Measurements from ENCODE around the gene C11orf52.

Gene C11orf52

GRCh38 chr11:111963931-111964340 is 45.2 kb downstream of the C11orf52 start:
- no peak for TF ChIP-seq ZFX (IDR thresholded peaks at IDR 0.05)
- no peak for TF ChIP-seq CTCF (conservative IDR thresholded peaks at IDR 0.05)
- H3K27ac ChIP-seq, result no peak overlapping the region

DNA sequence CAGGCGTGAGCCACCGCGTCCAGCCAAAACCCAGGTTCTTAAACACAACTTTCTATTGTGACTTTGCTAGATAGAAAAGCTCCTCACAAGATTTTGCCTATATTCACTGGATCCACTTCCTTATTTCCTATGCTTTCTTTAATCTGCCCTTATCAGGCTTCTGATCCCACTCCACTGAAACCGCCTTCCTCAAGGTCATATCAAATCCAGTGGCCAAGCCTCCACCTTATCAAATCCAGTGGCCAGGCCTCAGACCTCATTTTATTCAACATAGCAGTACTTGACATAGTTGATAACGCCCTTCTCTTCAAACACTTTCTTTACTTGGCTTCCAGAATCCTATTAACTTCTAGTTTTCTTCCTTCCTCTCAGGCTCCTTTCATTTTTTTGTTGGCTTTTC is 48.0 kb downstream of the C11orf52 start:
- TF ChIP-seq ZFX (IDR thresholded peaks at IDR 0.05) (no peak), CTCF (conservative IDR thresholded peaks at IDR 0.05) (no peak)

DNA sequence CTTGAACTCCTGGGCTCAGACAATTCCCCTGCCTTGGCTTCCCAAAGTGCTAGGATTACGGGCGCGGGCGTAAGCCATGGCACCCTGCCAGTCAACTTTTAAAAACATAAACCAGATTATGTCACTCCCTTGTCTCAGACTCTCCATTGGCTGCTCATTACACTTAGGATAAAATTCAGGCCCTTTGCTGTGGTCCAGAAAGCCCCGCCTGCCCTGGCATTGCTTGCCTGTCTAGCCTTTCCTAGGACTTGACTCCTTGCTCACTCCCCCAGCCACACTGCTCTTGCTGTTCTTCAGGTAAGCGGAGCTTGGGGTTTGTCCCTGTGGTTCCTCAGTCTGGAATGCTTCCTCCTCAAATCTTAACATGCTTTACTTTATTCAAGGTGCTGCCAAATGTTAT is 48.9 kb downstream of the C11orf52 start:
- no peak overlapping the region for H3K27ac ChIP-seq
- no peak for TF ChIP-seq ZFX (IDR thresholded peaks at IDR 0.05)
- TF ChIP-seq CTCF (conservative IDR thresholded peaks at IDR 0.05), result no peak

More for the DNA sequence above, 48.0 kb downstream of the C11orf52 start:
- H3K27ac ChIP-seq, result no peak overlapping the region

DNA sequence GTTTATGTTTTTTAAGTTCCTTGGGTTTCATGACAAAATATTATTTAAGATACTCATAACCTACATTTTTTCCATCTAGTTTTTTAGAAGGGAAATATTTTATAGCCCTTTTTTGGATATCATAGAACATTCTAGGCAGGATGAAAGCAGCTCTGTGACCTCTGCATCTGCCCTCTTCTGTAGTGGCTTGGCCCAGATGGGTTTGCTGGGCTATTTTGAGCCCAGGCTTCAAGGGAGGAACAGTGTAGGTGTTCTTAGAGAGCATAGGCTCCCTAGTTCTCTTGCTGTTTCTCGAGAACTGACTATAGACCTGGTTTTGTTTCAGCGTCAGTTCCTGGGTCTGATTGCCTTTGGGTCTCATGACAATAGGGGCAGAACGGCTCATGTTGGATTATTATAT is 50.6 kb downstream of the C11orf52 start:
- TF ChIP-seq CTCF (conservative IDR thresholded peaks at IDR 0.05), result no peak
- no peak for TF ChIP-seq ZFX (IDR thresholded peaks at IDR 0.05)
- H3K27ac ChIP-seq, result no peak overlapping the region

DNA sequence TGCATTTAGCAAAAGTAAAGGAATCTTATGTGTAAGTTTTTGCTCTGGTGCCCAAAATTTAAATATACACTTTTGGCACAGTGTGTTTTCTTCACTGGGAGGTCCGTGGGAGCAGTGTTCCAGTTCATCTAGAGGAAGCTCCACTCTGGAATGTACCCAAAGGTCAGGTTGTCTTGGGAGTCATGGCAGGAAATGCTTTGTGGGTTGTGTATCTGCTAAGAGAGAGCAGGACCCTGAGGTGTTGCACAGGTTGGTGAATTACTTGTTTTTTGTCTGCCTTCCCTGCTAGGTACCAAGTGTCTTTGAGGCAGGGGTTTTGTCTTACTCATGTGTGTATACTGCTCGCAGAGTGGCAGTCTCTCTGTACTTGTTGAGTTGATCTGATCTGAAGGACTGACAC is 55.7 kb downstream of the C11orf52 start:
- no peak for TF ChIP-seq CTCF (conservative IDR thresholded peaks at IDR 0.05)
- no peak for TF ChIP-seq ZFX (IDR thresholded peaks at IDR 0.05)
- 0 out of 2 replicates have a peak overlapping the region, but pooled peaks have one; percentile 7 for H3K27ac ChIP-seq

- TF ChIP-seq ZFX (IDR thresholded peaks at IDR 0.05), result no peak
- peak; percentile 60 for TF ChIP-seq CTCF (conservative IDR thresholded peaks at IDR 0.05)
- 0 out of 2 replicates have a peak overlapping the region, but pooled peaks have one; percentile 7 for H3K27ac ChIP-seq
Measured at GRCh38 chr11:111975076-111975806, 56.5 kb downstream of the C11orf52 start.

DNA sequence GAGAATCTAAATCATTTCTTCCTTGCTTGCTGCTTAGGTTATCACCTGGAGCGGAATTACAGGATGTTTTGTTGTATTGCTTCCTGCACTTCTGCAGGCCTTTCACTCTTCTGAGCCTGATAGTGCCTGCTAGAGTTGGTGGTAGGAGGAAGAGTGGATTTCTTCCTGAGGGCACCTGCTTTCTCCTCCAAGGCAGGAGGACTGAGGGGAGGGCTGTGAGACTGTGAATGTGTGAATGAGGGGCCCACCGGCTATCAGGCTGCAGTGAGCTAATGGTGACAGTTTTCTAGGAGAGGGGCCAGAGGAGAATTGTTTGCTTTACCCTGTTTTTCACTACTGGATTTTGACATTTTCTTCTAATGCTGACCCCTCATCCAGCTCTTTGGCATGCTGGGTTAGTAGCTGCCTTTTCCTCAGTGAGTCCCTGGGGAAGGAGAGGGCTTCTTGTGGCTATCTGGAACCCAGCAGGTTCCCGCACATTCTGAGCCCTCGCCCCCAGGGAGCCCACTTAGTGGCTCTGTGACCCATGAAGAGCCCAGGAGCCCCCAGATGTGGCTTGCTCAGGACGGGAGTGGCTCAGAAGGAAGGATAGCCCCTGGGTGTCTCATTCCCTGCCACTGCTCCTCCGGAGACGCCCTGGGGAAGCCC is 57.5 kb downstream of the C11orf52 start:
- TF ChIP-seq ZFX (IDR thresholded peaks at IDR 0.05) (no peak), CTCF (conservative IDR thresholded peaks at IDR 0.05) (no peak)
- H3K27ac ChIP-seq, result no peak overlapping the region
